GM18498 (cell line): ENCODE data around the gene LCOR.

Experiments
- ATAC-seq: cut with Tn5 transposase; IDR thresholded peaks from one replicate; pipeline ENCODE4 v1.9.1; 2021; ENCODE audit warnings: mild to moderate bottlenecking, moderate library complexity; ENCODE audit not compliant: unreplicated experiment

LCOR gene

DNA sequence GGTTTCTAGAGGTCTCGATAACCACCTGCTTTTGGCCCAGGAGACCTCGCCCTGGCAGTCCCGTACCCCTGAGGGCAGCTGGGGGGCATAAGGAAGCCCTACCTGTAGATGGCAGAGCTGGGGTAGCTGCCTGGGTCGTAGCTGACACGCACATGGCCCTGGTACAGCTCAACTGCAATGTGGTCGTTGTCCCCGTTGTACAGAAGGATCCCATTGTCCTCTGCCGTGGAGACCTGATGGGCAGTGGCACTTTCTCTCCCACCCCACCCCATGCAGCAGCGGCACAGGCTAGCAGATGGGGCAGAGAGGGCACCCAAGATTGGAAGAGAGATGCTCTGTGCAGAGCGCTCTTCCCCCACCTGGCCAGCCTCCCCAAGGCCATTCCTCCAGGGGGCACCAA lies 172.5 kb downstream of the LCOR start:
- ATAC-seq, result no peak

DNA sequence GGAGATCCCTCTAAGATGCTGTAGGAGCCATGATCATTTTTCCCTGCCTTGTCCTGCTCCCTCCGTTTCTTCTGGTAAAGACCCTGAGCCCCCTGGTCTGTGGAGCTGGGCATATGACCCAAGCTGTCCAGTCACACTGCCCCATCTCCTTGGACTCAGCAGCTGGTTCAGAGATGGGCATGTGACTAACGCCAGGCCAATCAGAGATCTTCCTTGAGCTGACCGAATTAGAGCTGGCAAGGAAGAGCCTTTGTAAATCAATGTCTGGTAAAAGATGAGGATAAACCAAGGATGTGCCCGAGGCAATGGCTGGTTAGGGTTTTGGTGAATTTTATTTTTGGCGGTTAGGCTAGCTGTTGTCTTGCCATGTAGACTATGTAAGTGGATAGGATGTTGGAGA lies 173.3 kb downstream of the LCOR start:
- ATAC-seq, result no peak

DNA sequence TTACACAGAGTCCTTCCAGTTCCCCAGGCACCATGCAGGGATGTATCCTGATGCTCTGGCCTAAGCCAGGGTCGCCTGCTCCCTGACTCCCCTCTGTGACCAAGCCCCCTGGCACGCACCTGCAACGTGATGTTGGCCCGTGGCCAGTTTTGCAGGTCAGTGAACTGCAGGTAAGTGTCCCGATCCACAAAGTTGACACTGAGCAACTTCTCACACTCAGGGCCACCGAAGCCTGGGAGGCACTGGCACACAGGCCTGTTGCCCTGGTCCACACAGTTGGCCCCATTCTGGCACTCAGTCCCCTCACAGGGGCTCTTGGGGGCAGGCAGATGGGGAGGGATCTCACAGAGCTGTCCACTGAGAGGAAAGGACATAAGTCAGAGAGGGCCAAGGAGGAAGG lies 174.3 kb downstream of the LCOR start:
- no peak for ATAC-seq

DNA sequence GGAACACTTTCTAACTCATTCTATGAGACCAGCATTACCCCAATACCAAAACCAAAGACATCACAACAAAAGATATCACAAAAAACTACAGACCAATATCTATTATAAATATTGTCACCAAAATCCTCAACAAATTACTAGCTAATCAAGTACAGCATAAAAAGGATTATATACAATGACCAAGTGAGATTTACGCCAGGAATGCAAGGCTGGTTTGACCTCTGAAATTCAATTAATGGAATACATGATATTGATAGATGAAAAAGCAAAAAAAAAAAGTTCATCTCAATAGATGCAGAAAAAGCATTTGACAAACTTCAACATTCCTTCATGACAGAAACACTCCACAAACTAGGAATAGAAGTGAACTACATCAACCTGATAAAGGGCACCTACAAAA lies 175.3 kb downstream of the LCOR start:
- ATAC-seq, result no peak

DNA sequence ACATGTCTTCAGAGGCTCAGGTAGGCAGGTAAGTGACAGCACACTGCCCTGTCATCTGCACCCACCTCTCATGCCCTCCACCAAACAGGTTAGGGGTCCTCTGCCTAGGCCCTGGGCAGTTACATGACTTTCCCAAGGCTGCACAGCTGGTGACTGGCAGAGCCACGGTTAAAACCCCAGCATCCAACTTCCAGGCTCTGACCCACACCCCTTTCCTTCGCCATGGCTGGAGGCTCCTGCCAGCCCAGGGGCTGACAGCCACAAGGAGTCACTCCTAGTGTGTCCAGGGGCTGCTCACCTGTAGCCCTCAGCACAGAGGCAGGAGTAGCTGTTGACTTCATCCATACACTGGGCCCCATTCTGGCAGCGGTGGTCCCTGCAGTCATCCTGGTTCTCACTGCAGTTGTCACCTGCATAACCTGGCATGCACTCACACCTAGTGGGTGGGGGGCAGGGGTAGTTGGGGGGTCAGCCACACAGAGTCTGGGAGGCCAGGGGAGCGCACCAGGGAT lies 178.7 kb downstream of the LCOR start:
- ATAC-seq, result no peak

DNA sequence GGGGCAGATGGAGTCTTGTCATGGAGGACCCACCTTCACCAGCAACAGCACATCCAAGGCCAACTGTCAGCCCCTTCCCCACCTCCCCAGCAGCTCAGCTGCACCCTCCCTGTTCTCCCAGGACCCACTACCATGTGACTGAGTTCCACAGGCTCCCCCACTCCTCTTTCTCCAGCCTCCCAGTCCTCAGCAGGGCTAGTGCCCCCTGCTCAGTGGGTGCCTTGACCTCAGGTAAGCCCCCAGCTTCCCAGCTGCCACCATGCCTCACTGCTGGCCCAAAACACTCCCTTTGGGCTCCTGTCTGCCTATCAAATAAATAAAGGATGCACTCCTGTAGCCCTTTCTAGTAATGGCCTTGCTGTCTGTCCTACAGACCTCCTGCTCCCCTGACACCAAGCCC lies 179.3 kb downstream of the LCOR start:
- no peak for ATAC-seq

DNA sequence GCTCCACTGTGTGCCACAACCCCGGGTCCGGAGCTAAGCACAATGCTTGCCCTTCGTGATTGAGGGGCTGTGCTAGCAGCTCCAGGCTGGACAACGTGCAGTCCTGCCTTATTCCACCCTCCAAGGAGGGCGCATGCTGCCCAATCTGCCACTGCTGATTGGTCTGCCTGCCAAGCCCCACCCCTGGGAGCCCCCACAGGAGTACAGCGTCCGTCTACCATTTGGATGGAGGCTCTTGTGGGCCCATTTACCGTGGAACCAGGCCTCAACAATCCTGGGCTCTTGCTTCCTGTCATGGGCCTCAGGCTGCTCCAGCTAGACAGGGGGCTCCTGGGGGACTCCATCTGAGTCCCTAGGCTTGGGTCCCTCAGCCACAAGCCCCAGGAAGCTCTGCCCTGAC lies 180.4 kb downstream of the LCOR start:
- no peak for ATAC-seq

DNA sequence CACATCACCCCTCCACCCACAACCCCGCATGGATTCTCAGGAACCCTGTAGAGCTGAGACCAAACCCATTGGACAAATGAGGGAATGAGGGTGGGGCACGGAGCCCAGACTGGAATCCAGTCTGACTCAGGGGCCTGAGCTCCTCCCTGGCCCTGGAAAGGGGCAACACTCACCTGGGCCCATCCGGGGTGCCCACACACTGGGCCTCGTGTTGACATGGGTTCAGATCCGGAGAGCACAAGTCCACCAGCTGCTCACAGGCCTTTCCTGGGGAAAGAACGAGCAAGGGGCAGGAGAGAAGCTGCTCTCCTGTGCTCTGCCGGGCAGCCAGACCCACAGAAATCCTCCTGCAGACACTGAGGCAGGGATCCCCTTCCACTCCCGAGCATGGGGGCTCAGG lies 181.5 kb downstream of the LCOR start:
- no peak for ATAC-seq

DNA sequence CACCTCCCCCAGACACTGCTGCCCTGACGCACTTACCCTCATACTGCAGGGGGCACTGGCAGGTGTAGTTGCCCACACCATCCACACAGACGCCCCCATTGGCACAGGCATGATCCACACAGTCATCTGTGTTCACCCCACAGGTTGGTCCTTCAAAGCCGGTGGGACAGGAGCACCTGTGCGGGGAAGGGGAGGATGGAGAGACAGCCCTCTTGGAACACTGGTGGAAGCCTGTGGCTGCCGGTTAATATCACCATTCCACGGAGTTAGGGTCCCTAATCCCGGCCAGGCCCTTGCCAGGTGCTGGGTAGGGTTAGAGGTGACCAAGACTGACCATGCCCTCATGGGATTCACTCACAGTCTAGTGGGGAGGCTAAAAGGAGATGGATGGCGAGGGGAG lies 181.9 kb downstream of the LCOR start:
- no peak for ATAC-seq

DNA sequence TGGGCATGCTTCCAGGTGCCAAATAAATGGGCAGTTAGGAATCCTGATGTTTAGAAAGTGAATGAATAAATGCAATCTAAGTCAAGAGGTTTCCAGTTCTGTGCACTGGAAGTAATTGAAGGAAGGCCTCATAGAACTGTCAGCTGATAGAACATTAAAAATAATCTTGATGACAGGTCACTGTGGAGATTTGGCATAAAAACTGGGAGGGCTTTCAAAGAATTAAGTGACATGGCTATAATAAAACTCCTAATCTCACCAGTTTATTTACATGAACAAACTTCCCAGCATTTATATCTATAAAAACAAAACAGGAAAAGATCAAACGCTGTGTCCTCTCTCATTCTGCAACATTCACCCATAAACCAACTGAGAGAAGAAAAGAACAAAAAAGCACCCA lies 183.1 kb downstream of the LCOR start:
- ATAC-seq, result no peak

DNA sequence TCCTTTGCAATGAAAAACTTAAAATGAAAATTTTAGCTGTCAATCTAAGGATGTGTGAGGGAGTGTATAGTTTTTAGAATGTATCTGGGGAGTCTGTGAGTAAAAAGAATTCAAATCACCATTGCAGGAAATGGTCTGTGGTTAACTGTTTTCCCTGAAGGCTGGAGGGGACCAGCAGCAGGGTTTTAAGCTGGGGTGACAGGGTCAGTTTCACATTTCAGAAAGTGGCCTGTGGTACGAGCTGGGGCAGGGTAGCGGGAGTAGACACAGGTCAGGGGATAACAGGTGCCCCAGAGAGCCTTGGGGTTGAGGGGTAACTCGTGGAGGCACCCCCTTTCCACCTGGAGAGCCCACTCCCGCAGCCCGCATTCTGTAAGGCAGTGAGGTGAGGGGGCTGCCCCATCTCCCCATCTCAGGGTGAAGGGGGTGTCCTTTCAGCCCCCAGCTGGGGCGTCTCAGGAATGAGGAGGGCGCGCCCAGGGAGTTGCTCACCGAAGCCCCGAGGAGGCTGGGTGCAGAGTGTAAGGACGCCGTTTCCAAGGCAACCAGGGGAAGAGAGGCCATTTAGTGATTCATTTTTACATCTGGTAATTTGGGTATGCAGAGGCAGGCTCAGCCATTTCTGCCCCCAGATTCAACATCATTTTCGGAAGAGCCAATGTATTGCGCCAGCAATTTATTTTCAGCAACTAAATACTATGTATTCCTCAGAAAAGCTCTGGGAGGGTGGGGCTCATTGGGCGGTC lies 184.8 kb downstream of the LCOR start:
- ATAC-seq, result peak; percentile 72

DNA sequence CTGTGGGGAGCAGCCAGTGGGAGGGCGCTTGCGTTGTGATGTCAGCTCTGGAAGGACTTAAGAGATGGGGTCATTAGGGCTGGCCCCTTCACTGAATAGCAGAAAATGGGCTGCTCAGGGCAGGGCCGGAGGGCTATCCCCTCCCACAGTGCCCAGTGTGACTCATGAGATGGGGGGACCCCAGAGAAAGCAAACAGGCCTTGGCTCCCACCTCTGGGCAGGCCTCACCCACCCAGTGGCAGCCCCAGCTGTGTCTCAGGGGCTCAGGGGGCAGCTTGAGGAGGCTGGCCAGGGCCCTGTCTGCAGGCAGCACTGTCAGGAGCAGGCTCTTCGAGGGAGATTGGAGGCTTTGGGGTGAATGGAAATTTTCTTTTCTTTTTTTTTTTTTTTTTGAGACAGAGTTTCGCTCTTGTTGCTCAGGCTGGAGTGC lies 185.4 kb downstream of the LCOR start:
- no peak for ATAC-seq

DNA sequence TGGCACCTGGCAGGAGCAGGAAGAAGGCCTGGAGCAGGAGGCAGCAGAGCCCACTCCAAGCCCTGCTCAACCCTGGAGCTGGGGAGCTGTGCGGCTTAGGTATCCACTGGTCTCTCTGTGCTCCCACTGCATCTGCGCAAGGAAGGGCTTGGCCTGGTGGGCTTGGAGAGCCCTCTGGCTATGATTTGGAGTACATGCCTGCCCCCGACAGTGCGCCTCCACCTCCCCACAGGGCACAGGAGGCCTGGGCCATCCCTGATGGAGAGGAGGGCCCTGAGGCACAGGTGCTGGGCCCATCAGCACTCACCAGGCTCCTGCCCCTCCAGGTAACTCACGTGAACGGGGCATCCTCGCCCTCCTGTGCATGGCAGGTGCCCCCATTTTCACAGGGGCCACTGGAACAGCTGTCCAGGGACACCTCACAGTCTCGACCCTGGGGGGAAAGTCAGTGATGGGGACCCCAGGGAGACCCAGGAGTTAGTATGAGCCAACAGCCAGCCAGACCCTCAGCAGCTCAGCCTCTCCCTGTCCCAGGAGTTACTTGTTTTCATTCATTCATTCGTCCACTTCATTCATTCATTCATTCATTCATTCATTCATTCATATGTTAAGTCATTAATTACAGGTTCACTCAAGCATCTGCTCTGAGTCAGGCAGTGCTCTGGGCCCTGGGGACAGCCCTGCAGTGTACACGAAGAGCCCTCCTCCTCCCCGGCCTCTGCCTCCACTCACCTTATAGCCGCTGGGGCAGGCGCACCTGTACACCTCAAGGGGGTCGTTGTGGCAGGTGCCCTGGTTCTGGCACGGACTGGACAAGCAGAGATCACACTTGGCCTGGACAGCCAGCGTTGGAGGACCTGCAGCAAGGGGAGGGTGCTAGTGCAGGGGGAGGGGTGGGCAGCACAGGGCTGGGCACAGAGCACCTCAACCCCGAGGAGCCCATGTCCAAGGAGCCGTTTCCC lies 186.4 kb downstream of the LCOR start:
- ATAC-seq, result no peak

DNA sequence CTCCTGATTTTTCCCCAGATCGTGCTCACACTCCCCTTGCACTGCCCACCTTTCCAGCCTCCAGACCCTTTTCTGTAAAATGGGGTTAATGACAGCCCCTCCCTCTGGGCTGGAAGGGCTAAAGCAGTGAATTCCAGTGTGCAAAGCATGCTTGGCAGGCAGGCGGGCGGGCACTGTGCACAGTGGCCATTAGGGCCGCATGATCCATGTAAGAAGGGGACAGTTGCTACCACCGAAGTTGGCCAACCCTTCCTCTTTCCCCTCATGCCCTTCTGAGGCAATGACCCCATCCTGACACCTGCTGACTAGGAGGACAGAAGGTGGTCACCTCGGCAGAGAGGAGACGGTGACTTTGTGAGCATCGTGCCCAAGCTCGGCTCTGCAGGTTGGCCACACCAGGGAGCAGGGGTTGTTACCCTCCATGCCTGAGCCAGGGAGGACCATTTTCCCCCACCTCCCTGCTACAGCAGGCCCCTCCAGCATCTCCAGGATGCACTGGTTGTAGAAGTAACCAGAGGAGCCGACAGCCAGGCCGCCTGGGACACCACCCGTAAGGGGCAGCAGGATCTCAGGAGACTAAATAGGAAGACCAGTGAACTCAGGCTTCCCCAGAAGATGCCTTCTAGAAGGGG lies 187.2 kb downstream of the LCOR start:
- ATAC-seq, result no peak

DNA sequence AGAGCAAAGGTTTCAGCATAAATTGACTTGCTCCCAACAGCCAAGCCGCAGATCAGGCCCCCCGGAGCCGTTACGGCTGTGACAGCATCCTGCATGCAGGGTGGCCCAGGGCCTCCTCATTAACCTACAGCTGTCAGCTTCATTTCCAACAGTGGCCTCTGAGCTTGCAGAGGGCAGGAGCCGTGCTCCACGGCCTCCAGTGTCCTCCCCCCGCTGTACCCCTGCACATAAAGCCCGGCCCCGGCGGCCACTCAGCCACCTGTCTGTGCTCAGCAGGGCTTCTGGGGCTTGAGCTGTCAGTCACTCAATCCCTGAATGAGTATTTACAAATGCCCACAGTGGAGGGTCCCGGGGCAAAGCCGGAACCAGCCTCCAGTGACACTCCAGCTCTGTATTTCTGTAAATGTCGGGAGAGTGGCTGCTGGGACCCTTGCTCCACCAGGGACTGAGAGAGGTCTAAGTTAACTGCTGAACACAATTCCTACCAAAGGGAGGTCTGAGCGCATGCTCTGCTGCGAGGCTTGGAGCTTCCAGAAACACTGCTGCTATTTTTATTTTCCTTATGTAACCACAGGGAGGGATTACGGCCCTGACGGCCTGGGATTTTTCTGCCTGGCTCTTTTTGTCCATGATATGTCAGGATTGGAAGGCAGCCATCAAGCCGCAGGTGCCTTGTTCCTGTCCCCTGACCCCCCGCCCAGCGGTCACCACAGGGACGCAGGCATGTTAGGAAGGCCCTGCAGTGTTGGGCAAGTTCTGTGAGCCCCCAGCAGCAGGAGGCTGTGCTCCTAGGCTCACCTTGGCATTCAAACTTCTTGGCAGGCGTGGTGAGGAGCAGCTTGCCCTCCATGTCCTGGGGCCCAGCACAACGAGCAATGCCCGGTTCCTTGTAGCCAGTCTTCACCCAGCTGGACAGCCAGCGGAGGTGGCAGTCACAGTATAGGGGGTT lies 188.6 kb downstream of the LCOR start:
- no peak for ATAC-seq

DNA sequence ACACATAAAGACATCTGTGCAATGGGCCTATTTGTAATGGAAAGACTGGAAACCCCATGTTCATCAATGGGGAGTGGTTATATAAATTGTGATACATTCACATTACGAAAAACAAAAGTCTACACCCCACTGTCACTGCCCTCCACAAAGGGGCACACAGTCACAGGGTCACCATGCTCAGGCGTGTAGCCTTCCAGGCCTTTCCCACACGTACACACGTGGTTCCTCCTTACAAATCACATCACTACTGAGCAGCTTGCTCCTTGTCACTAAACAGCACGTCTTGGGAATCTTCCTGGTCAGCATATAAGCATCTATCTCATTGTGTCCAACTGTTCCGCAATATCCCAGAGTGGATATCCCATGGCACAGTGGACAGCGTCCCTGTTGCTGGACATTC lies 190.5 kb downstream of the LCOR start:
- no peak for ATAC-seq

DNA sequence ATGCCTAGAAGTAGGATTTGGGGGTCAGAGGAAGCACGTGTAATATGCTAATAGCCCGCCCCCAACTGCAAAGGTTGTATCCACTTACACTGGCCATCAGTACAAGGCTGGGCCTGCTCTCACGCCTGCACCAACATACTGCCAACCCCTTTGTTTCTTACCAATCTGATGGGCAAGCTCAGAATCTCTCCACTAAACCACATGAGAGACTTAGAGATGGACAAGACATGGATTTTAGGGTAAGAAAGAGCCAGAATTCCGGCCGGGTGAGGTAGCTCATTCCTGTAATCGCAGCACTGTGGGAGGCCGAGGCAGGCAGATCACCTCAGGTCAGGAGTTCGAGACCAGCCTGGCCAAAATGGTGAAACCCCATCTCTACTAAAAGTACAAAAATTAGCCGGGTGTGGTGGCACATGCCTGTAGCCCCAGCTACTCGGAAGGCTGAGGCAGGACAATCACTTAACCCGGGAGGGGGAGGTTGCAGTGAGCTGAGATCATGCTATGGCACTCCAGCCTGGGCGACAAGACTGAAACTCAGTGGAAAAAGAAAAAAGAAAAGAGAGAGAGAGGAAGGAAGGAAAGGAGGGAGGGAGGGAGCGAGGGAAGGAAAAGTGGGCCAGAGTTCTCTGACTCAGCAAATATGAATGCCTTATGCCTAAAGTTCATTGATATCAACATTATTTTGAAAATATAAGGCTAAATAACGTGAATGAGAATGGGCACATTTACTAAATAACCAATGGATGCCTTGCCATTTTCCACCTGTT lies 191.5 kb downstream of the LCOR start:
- ATAC-seq, result no peak

DNA sequence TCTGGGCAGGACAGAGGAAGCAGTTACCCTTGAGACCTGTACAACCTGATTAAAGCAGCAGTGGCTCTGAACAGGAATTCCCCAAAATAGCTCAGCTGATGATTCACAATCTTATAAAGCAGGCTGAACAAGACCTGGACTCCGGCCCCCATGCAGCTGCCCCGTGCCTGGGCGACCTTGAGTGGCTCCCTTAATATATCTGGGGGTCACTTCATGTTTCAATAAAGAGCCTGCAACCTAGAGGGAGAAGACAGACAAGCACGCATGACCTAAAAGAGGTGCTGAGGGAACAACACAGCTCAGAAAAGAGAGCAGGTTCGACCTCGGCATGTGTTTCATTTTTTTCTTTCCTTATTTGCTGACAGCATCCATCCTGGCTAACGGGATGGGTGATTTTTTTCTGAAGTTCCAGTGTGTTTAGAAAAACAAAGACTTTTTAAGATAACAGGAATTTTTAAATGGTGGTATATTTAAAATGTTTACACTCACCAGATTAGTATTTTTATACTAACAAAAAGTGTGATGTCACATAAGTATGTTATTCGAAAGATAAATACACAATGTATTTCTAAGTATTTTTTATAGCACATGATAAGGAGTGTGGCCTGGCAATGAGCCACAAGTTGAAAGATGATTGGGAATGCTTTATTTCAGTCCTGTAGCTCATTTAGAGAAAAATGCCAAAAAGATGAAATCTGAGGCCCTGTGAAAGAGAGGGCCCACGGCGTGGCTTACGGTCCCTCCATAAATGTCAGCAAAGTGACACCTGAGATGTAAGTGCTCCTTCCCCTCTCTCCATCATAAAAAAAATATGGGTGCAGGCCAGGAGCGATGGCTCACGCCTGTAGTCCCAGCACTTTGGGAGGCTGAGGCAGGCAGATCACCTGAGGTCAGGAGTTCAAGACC lies 192.3 kb downstream of the LCOR start:
- ATAC-seq, result no peak
